Tongue (tissue), 2 donors: ENCODE data around the gene BCLAF1. TPM values are rescaled to one million over a fixed set of nuclear protein-coding genes. Genes with fewer than 3 reads are reported as not detected.

Source experiments
- small RNA-seq: library from RNA; depleted of rRNA; stranded (forward); fragments of <200 nt; gene quantifications from one replicate; pipeline ENCODE3, GENCODE V24; 2014; ENCODE audit warnings: low replicate concordance
- total RNA-seq: library from RNA; depleted of rRNA; stranded (reverse); fragments of >200 nt; gene quantifications from one replicate; pipeline ENCODE4 v1.2.3, GENCODE V29; 2014

The BCLAF1 gene
- total RNA-seq, 1 donor from 2014 or later: 244 TPM

Small RNA genes within 50 kb of the gene (small RNA-seq; reads per million reads assigned to genes)
- gene AL023284.1: not detected

Other genes with a start within 250 kb of the BCLAF1 start
- 1.9 TPM for gene MTFR2, start 39.5 kb downstream of the BCLAF1 start, total RNA-seq